NCI-H128 (cell line): ENCODE measurements around the gene PTCSC3.

Source experiments
- DNase-seq: peaks from one replicate; lab custom pipeline; 2025; ENCODE audit not compliant: unreplicated experiment; lab: John Stamatoyannopoulos, UW

Gene PTCSC3

GRCh38 chr14:36086629-36087395 lies 89.7 kb downstream of the PTCSC3 start:
- no peak for DNase-seq

DNA sequence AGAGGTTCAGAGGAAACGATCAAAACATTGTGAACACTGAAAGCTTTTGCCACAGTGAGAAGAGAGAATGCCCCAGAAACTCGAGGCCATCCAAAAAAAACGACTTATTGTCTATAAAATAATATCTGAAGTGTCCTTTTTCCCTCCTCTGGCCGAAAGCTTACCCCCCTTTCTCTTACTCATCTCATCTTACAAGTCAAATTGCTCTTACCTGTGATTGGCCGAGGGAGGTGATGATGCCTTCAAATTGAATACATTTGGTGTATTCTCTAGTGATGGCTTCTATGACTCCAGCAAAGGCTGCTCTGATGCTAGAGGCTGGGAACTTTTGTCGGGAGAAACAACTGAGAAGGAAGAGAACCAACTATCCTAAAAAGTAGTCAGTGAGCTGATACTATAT lies 90.7 kb downstream of the PTCSC3 start:
- no peak for DNase-seq
